ENCODE results near the gene TCEA3. TPM values are rescaled to one million over a fixed set of nuclear protein-coding genes. Genes with fewer than 3 reads are reported as not detected.

Gene TCEA3
- total RNA-seq, 1 donor from 2014 or later = 2.0 TPM

DNA sequence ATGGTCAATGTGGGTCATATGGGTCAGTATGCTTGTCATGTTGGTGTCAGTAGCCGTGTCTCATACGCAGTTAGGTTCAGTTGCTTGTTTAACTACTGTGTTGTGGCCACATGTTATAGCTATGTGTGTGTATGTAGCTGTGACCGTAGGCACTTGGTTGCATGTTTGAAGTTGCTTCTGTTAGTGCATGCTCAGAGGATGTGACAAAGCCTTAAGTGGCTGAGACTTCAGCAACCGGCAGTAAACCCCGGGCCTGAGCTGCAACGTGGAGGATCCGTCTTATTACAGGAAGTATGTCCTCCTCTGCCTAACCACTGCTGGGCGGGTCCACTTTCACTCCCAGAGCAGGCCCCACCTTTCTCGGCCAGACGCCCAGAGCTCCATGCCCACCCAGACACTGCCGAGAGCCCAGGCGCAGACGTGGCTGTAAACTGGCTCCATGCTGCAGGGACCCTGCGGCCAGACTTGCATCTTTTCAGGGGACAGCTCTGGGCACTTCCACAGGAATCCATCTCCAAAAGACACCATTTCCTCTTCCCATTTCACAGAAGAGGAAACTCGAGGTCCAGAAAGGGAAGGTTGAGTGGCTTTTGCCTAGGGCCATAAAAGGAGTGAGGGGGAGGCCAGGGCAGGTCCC, 2.2 kb downstream of the TCEA3 start:
- no peak for FAIRE-seq
- DNase-seq (ENCODE audit: low spot score in 2 of 2) = peak in 1 of 2 donors; percentile 39

DNA sequence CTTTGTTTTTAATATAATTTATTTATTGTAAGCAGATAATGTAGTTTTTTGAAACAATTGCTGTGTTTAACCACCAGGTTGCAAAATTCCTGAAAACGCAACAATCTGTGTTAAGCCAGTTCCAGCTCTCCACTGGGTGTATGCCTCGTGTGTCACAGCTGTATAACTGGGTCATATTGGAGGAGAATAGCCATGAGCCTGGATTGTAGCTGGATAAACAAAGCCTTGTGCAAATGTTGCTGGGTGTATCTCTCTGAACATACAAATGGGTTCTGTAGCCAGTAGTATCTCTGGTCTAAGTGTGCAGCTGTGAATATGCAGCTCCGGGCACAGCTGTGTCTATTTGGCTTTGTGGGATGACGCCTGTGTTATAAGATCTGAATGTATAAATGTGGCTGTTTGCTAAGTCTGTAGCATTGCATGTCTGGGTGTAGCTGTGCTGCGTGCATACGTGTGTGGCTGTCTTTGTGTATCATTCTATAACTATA, 2.8 kb downstream of the TCEA3 start:
- FAIRE-seq (no peak), DNase-seq (ENCODE audit: low spot score in 2 of 2) (peak; percentile 44 to 47)

GRCh38 chr1:23421343-23421742, 3.2 kb downstream of the TCEA3 start:
- FAIRE-seq (no peak), DNase-seq (ENCODE audit: low spot score in 2 of 2) (no peak)

GRCh38 chr1:23420778-23421177, 3.8 kb downstream of the TCEA3 start:
- no peak for FAIRE-seq

DNA sequence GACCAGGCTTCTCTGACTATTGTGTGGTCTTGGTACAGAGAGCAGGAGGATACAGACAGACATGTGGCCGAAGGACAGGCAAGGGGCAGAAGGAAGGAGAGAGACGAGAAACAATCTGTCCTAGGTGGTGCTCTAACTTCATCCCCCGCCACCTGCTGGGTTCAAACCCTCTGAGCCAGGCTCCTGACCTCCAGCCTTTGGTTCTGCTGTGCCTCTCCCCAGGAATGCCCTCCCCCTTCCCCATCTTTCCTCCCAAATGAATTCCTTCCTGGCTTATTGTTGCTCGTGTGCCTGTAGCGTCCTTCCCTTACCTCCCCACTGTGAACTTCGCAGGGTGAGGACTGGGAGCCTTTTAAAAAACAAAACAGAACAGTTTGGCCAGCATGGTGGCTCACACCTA, 5.4 kb downstream of the TCEA3 start:
- DNase-seq (ENCODE audit: low spot score in 2 of 2) = no peak

More at GRCh38 chr1:23420778-23421177, 3.8 kb downstream of the TCEA3 start:
- DNase-seq (ENCODE audit: low spot score in 2 of 2) = no peak

DNA sequence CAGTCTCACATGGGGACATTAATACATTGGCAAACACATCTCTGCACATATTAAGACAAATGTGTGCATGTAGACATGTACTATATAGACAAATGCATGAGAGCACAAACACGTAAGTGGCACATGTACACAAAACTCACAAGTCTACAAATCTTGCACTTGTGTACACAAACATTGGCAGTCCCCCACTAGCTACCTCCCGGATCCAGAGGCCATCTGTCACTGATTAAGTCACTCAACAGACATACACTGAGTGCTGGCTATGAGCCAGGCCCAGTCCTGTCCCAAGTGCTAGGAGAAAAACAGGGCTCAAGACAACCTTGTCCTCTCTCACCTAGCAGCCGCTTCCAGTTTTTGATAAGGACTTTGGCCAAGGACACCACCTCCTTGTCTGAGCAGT, 7.0 kb downstream of the TCEA3 start:
- no peak for FAIRE-seq
- DNase-seq (ENCODE audit: low spot score in 2 of 2) = no peak

More for the DNA sequence above, 5.4 kb downstream of the TCEA3 start:
- no peak for FAIRE-seq

- FAIRE-seq = no peak
- no peak for DNase-seq (ENCODE audit: low spot score in 2 of 2)
Observed at GRCh38 chr1:23416964-23417363, 7.6 kb downstream of the TCEA3 start.

- FAIRE-seq (no peak), DNase-seq (ENCODE audit: low spot score in 2 of 2) (no peak)
Observed at GRCh38 chr1:23408797-23409290, 15.7 kb downstream of the TCEA3 start.

- no peak for FAIRE-seq
- no peak for DNase-seq (ENCODE audit: low spot score in 2 of 2)
Observed at GRCh38 chr1:23407016-23407630, 17.4 kb downstream of the TCEA3 start.

DNA sequence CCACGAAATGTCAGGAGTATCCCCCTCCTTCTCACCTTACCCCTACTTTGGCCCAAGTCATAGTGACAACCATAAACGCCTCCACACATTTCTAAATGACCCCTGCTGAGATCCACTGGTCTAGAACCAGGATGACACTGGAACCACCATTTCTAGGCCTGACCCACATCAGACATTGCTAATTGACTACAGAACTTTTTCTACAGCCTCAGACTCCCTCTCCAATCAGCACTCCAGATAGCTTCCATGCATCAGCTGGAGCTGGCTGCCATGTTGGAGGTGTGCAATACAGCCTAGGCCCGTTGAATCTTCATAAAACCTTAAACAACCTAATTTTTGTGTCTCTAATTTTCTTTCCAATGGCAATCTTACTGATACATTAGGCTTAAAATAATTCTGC, 18.6 kb downstream of the TCEA3 start:
- no peak for DNase-seq (ENCODE audit: low spot score in 2 of 2)
- no peak for FAIRE-seq

DNA sequence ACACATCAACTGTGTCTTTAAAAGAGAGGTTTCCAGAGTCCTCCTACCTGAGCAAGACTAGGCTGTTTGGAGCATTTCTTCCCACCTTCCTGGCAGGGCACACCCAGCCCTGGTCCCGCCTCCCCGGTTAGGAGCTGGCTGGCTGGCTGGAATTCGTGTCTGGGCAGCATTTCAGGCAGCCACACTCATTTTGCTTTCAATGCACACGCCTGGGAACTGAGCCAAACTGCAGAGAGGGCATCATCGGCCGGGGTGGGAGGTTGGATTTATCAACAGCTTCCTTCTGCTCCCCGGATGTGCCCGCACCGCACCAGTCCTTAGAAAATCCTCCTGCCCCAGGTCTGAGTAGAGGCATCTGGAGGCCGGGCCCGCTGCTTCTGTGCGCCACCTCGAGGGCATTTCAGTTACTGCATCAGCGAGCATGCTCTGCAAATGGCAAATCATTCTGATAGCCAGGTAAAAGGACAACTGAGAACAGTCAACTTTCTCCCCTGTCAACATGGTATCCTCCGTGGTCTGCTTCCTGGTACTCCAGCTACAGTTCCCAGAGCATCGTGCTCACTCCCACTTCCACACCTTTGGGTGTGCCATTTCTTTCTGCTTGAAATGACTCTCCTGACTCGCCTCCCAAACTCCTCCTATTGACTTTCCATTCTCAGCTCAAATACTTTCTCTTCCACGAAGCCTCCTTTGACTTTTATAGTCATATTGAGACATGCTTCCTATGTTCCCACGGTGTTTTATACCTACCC, 20.6 kb downstream of the TCEA3 start:
- FAIRE-seq (no peak), DNase-seq (ENCODE audit: low spot score in 2 of 2) (peak; percentile 44 to 76)

GRCh38 chr1:23403355-23403734, 21.2 kb downstream of the TCEA3 start:
- DNase-seq (ENCODE audit: low spot score in 2 of 2) (no peak), FAIRE-seq (no peak)

GRCh38 chr1:23403038-23403336, 21.6 kb downstream of the TCEA3 start:
- DNase-seq (ENCODE audit: low spot score in 2 of 2) = no peak
- no peak for FAIRE-seq

DNA sequence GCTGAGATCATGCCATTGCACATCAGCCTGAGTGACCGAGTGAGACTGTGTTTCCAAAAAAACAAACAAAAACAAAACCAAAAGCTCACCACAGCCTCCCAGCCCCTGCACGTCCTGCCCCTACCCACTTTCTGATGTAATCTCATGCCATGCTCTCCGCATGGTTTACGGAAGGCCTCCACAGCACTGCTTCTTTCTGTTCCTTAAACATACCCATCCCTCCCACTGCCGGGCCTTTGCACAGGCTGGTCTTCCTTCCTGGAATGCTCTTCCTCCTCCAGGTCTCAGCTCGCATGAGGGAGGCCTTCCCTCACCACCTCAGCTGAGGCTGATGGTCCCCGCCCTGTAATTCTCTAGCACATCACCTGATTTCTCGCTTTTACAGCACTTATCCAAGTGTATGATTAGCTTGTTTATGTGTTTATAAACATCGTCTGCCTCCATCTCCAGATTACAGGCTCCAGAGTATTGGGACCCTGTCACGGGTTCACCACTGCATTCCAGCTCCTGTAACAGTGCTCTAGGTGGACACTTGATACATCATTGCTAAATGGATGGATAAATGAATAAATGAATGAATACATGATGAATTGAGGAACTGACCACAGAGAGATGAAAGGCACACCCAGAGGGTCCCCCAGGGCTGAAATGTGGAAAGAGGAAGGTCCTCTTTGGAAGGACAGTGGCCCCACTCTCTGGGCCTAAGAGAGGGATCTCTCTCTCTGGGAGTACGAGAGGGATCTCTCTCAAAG, 22.1 kb downstream of the TCEA3 start:
- no peak for FAIRE-seq

GRCh38 chr1:23401313-23401712, 23.2 kb downstream of the TCEA3 start:
- DNase-seq (ENCODE audit: low spot score in 2 of 2) (no peak), FAIRE-seq (no peak)

More for the DNA sequence above, 22.1 kb downstream of the TCEA3 start:
- DNase-seq (ENCODE audit: low spot score in 2 of 2) = no peak

DNA sequence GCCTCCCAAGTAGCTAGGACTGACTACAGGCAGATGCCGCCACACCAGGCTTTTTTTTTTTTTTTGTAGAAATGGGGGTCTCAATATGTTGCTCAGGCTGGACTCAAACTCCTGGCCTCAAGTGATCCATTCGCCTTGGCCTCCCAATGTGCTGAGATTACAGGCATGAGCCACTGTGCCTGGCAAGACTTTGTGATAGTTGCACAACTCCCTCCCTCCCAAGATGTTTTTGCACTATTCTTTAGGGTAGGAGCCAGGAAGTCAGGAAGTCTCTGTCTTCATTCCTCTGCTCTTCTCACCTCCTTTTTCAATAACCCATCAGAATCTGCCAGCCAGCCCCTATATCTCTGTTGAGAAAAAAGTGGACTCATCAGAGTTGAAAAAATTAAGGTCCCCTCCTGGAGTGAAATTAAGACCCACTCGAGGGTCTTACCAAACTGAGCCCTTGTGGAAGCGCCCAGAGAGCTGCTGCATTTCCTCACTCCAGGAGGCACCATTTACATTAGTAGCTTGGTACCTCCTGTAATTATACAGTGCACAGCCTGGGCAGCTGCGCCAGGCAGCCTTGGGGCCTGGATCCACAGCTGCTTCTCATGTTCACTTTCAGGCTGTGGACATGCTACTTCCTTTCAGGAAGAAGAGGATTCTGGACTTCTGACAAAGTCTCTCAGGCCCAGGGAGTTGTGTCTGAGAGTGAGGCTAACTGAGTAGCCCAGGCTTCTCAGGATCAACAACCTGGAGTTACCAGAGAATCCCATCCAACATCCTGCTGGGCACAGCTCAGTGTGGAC, 24.0 kb downstream of the TCEA3 start:
- DNase-seq (ENCODE audit: low spot score in 2 of 2) (no peak), FAIRE-seq (no peak)

GRCh38 chr1:23399229-23399628, 25.3 kb downstream of the TCEA3 start:
- FAIRE-seq (no peak), DNase-seq (ENCODE audit: low spot score in 2 of 2) (no peak)

DNA sequence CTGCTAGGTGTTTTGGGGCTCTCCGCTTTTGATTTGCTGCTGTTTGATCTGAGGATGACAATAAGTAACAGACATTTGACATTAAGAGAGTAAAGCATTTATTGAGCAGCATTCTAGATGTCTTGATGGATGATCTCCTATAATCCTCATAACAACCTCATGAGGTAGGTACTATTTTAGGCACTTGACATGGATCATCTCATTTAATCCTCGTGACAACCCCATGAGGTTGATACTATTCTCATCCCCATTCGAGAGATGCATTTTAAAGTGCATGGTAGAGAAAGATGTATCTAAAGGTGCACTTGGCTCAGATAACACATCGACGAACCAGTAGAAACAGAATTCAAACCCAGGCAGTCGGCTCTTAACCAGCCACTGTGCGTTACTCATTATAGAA, 26.6 kb downstream of the TCEA3 start:
- DNase-seq (ENCODE audit: low spot score in 2 of 2) = no peak

DNA sequence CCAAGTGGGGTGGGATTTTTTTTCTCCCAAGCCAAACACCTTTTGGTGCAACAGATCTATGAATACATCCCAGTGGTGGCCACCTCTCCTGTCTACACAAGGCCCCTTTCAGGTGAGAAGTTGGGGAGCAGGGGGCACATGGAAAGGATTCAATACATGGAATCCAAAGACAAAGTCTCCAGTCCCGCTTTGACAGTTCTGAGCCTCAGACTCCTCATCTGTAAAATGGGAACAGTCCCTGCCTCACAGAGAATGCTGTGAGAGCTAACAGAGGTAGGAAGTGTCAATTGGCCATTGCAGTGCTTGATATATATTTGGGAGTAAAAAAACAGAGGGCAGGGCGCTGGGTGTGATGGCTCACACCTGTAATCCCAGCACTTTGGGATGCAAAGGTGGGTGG, 28.2 kb downstream of the TCEA3 start:
- DNase-seq (ENCODE audit: low spot score in 2 of 2) (no peak), FAIRE-seq (no peak)

More for the DNA sequence above, 26.6 kb downstream of the TCEA3 start:
- FAIRE-seq = no peak

DNA sequence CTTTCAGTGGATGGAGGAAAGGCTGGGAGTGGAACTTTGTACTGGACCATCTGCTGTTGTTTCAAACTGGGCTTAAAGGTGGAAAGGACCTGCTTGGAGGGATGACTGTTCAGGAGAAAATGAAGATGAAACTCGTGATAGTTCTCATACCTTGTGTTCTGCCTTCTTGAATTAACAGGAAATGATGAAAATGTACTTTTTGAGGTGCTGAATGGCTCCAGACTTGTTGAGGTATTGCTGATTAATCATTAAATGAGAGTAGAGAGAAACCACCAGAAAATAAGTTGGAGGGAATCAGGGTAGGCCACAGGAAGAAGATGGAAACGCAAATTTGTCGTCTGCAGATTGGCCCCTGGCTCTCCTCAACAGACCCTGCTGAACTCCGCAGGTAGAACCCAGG, 28.7 kb downstream of the TCEA3 start:
- FAIRE-seq = no peak
- DNase-seq (ENCODE audit: low spot score in 2 of 2) = no peak
